OCI-LY7 (cell line): ENCODE data around the gene TIMP3. TPM values are rescaled to one million over a fixed set of nuclear protein-coding genes. Genes with fewer than 3 reads are reported as not detected.

Experiments used
- BruUV-seq: library from RNA; stranded (reverse); fragments of 400-500 nt; replicated peaks from 2 replicates; lab custom pipeline; 2021; lab: Mats Ljungman, UMichigan
- CTCF ChIA-PET: fragments of 300-600 bp; sonication (Branson Sonifier 250); formaldehyde crosslinking; loops from one replicate; lab custom pipeline; 2022; ENCODE audit warnings: antibody characterized with exemption; ENCODE audit not compliant: unreplicated experiment; lab: Charles Lee
- POLR2A ChIA-PET: fragments of 300-600 bp; sonication (Branson Sonifier 250); formaldehyde crosslinking; loops from one replicate; lab custom pipeline; 2022; ENCODE audit warnings: antibody characterized with exemption; lab: Charles Lee
- DNase-seq: peaks from one replicate; pipeline ENCODE4 v3.0.0-alpha.2; 2015; ENCODE audit warnings: low spot score
- H2AFZ ChIP-seq: fragments of 200-600 bp; sonication (generic), shearing (Covaris generic); 2 replicates; pipeline ENCODE4 v1.6.1; 2014; ENCODE audit warnings: mild to moderate bottlenecking, antibody characterized with exemption, low read length, moderate library complexity
- H3K27ac ChIP-seq: fragments of 200-600 bp; sonication (generic); 2 replicates; pipeline ENCODE4 v1.5.1; 2014; ENCODE audit warnings: mixed run types, low read depth, mild to moderate bottlenecking, moderate library complexity, low read length, inconsistent platforms; ENCODE audit not compliant: poor library complexity, severe bottlenecking
- H3K36me3 ChIP-seq: fragments of 200-600 bp; sonication (generic); 2 replicates; pipeline ENCODE4 v1.6.1; 2014; ENCODE audit warnings: mild to moderate bottlenecking, antibody characterized with exemption, low read length, moderate library complexity, mixed read lengths; ENCODE audit not compliant: insufficient read depth
- H3K4me1 ChIP-seq: fragments of 200-600 bp; sonication (generic); 2 replicates; pipeline ENCODE4 v1.5.1; 2014; ENCODE audit warnings: mild to moderate bottlenecking, low read length; ENCODE audit not compliant: insufficient read depth, poor library complexity, severe bottlenecking
- H3K4me2 ChIP-seq: fragments of 200-600 bp; sonication (generic); 2 replicates; pipeline ENCODE4 v1.6.1; 2014; ENCODE audit warnings: mild to moderate bottlenecking, low read length
- H3K4me3 ChIP-seq: fragments of 200-600 bp; sonication (generic); 2 replicates; pipeline ENCODE4 v1.5.1; 2014; ENCODE audit warnings: mild to moderate bottlenecking, low read depth, low read length; ENCODE audit not compliant: poor library complexity, severe bottlenecking
- H3K79me2 ChIP-seq: fragments of 200-600 bp; sonication (generic); 2 replicates; pipeline ENCODE4 v1.6.1; 2016; ENCODE audit warnings: low read depth, mild to moderate bottlenecking, low read length, moderate library complexity, mixed read lengths; ENCODE audit not compliant: insufficient read depth
- H3K9me2 ChIP-seq: fragments of 200-600 bp; sonication (generic); 2 replicates; pipeline ENCODE4 v1.6.1; 2016; ENCODE audit warnings: mild to moderate bottlenecking, low read length, mixed read lengths; ENCODE audit not compliant: insufficient read depth
- H3K9me3 ChIP-seq: fragments of 200-600 bp; sonication (generic); 2 replicates; pipeline ENCODE4 v1.6.1; 2014; ENCODE audit warnings: mild to moderate bottlenecking, mixed run types, low read length, mixed read lengths
- H4K20me1 ChIP-seq: fragments of 200-600 bp; sonication (generic); 2 replicates; pipeline ENCODE4 v1.6.1; 2014; ENCODE audit warnings: mild to moderate bottlenecking, antibody characterized with exemption, low read length, moderate library complexity, mixed read lengths; ENCODE audit not compliant: insufficient read depth
- EZH2phosphoT487 ChIP-seq: fragments of 200-600 bp; sonication (generic); IDR thresholded peaks from 2 replicates; pipeline ENCODE4 v1.6.1; 2018; ENCODE audit warnings: low read depth, borderline replicate concordance, mild to moderate bottlenecking, mixed run types, antibody characterized with exemption, low read length, moderate library complexity, mixed read lengths
- intact Hi-C: fragments of 100-400 bp; cut with micrococcal nuclease; formaldehyde crosslinking; loops from one replicate; pipeline ENCODE4 v1.10.0; 2022; ENCODE audit not compliant: unreplicated experiment
- total RNA-seq, 2 experiments: library from RNA; depleted of rRNA in 1 of 2; stranded (reverse); fragments of >200 nt in 1 of 2; shearing (Covaris generic) in 1 of 2; gene quantifications; 2 replicates each; pipeline ENCODE4 v1.2.3, GENCODE V29; 2014 to 2022
- TF ChIP-seq, protein P1 (sequence below): fragments of 200-600 bp; sonication (generic); conservative IDR thresholded peaks from 2 replicates; pipeline ENCODE4 v1.5.1; 2014; ENCODE audit warnings: mild to moderate bottlenecking, antibody characterized with exemption, low read length, moderate library complexity, mixed read lengths

The TIMP3 gene
- total RNA-seq, 2 experiments from 2014 or later, result not detected

DNA sequence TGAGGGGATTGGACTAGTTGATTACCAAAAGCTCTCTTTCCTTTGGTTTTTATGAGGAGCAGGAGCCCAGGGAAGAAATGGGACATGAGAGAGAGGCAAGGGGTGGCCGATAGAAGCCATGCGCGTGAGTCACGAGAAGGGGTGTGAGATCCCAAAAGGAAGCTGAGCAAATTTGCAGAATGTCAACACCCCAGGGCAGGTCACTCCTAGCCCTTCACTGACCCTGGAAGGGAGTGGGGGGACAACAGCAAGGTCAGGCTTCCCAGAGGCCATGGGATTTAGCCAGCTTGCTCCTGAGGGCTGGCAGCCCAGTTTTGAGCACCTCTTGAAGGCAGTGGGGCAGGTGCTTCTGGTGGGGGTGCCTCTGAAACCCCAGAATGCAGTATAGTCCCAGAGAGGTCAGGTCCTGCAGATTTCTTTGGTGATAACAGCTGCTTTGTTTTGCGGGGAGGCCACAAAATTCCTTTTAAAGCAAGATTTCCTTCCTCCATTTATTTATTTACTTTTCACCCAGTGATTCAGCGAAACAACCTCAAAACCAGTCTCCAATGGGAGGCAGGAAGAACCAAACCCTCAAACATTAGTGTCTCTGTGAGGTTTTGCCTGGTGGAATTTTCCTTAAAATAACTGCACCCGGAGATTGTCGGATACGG, 40.1 kb upstream of the TIMP3 start:
- H3K9me3 ChIP-seq, result no peaks in the 10 kb centered on the region
- no peaks in the 10 kb centered on the region for H3K79me2 ChIP-seq
- DNase-seq, result no peak
- H3K4me3 ChIP-seq, result no peak overlapping the region
- no peak overlapping the region for H3K27ac ChIP-seq
- TF ChIP-seq, protein P1, sequence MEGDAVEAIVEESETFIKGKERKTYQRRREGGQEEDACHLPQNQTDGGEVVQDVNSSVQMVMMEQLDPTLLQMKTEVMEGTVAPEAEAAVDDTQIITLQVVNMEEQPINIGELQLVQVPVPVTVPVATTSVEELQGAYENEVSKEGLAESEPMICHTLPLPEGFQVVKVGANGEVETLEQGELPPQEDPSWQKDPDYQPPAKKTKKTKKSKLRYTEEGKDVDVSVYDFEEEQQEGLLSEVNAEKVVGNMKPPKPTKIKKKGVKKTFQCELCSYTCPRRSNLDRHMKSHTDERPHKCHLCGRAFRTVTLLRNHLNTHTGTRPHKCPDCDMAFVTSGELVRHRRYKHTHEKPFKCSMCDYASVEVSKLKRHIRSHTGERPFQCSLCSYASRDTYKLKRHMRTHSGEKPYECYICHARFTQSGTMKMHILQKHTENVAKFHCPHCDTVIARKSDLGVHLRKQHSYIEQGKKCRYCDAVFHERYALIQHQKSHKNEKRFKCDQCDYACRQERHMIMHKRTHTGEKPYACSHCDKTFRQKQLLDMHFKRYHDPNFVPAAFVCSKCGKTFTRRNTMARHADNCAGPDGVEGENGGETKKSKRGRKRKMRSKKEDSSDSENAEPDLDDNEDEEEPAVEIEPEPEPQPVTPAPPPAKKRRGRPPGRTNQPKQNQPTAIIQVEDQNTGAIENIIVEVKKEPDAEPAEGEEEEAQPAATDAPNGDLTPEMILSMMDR, result no peak
- no peak for TF ChIP-seq EZH2phosphoT487
- H2AFZ ChIP-seq, result no peak overlapping the region
- POLR2A ChIA-PET, result no interaction called here
- H3K9me2 ChIP-seq, result no peaks in the 10 kb centered on the region
- CTCF ChIA-PET, result no interaction called here
- no peaks in the 10 kb centered on the region for H3K4me1 ChIP-seq
- no peak overlapping the region for H3K4me2 ChIP-seq
- intact Hi-C loops, result no loop called here
- H4K20me1 ChIP-seq, result no peaks in the 10 kb centered on the region
- no TSS peak for BruUV-seq
- H3K36me3 ChIP-seq, result no peaks in the 10 kb centered on the region

DNA sequence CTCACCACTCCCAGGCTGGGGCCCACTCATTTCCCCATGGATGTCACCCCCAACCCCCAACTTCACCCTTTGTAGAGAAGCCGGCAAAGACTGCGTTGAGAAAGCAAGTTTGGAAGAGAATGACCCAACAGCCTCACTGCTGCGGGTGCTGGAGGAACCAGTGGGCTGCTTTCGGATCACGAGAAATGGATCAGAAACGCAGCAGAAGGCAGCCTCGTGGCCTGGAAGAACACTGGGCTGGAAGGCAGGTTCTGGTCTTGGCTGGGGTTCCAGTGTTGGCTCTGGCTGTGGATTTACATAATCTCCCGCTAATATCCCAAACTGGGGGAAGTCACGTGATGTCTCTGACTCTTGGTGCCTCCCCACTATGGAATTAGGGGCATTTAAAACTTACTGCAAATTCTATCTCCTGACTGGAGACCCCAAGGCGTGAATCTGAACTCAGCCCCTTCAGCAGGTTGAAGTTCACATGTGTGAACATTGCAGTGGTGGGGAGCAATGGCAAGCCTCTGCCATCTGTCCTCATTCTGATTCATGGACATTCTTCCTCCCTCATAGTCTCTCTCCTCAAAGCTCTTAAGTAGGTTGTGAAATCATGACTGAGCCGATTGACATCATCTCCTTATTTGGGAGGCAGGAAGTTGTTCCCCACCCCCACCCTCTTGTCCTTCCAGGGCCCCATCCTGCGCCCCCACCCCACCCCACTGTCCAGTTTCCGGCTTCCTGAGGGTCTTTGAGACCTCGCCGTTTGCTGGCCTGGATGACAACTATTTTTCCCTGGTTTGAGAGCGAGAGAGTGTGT, 37.0 kb upstream of the TIMP3 start:
- no peaks in the 10 kb centered on the region for H3K4me1 ChIP-seq
- no peaks in the 10 kb centered on the region for H3K9me3 ChIP-seq
- no peaks in the 10 kb centered on the region for H4K20me1 ChIP-seq
- POLR2A ChIA-PET, result no interaction called here
- no peak overlapping the region for H3K4me3 ChIP-seq
- no peak for DNase-seq
- CTCF ChIA-PET, result no interaction called here
- no peaks in the 10 kb centered on the region for H3K9me2 ChIP-seq
- no peak overlapping the region for H3K27ac ChIP-seq
- BruUV-seq, result no TSS peak
- no peak overlapping the region for H2AFZ ChIP-seq
- no peaks in the 10 kb centered on the region for H3K36me3 ChIP-seq
- intact Hi-C loops, result no loop called here
- TF ChIP-seq, protein P1, result no peak
- TF ChIP-seq EZH2phosphoT487, result no peak
- no peak overlapping the region for H3K4me2 ChIP-seq
- H3K79me2 ChIP-seq, result no peaks in the 10 kb centered on the region

DNA sequence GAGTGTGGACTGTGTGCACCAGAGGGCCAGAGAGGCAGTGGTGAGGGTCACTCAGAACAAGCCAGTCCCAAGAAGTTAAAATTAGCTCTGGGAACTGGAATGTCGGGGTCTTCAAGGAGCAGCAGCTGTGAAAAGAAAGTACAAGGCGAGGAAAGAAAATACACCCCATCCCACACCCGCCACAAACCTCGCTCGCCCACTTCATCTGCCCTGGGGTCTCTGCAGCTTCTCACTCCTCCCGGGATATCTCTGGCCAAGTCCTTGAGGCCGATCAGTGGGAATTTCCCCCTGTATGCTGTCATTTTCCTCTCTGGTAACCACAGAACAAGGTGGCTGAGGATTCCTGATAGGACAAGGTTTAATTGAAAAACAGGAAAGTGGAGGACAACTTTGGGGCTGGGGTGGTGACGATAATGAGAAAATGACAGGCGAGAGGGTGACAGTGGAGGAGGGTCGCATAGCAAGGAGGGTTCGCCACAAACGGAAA, 36.3 kb upstream of the TIMP3 start:
- no peak overlapping the region for H3K4me3 ChIP-seq
- H3K9me3 ChIP-seq, result no peaks in the 10 kb centered on the region
- POLR2A ChIA-PET, result no interaction called here
- no peaks in the 10 kb centered on the region for H3K79me2 ChIP-seq
- no peaks in the 10 kb centered on the region for H3K4me1 ChIP-seq
- no peaks in the 10 kb centered on the region for H3K36me3 ChIP-seq
- no peaks in the 10 kb centered on the region for H4K20me1 ChIP-seq
- H3K9me2 ChIP-seq, result no peaks in the 10 kb centered on the region
- CTCF ChIA-PET, result no interaction called here
- no peak for TF ChIP-seq EZH2phosphoT487
- TF ChIP-seq, protein P1, result no peak
- H2AFZ ChIP-seq, result no peak overlapping the region
- no TSS peak for BruUV-seq
- H3K4me2 ChIP-seq, result no peak overlapping the region
- H3K27ac ChIP-seq, result no peak overlapping the region
- intact Hi-C loops, result no loop called here
- DNase-seq, result no peak
